HG03442 (cell line): Measurements from ENCODE around the gene BMP8A.
"Not testable (repeated sequence)": the region's sequence is repeated elsewhere in the genome, so short reads cannot be mapped to it uniquely, and the experiment has no call there.

Experiments used
- ATAC-seq: cut with Tn5 transposase; IDR thresholded peaks from one replicate; pipeline ENCODE4 v1.9.1; 2021; ENCODE audit warnings: mild to moderate bottlenecking, moderate library complexity; ENCODE audit not compliant: unreplicated experiment

BMP8A gene

DNA sequence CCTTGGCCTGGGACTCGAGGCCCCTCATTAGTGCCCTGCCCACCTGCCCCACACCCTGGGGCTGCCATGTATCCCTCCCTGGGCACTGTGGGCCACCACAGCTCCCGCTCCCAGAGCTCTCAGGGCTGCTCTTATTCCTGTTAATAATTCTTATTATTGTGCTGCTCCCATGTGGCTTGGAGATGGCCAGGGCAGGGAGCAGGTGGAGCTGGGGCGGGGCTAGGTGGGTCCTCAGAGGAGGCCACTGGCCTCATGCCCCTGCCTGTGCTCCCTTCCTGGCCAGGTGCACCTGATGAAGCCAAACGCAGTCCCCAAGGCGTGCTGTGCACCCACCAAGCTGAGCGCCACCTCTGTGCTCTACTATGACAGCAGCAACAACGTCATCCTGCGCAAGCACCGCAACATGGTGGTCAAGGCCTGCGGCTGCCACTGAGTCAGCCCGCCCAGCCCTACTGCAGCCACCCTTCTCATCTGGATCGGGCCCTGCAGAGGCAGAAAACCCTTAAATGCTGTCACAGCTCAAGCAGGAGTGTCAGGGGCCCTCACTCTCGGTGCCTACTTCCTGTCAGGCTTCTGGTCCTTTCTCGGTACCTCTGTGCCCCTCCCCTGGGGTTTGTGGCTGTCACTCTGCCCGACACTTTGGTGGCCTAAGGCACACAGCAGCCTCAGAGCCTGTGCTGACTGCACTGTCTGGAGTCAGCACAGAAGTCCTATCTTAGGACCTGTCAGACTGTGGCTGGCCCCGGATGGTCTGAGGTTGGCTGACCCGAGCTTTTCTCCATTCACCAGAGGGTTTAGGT, 34.1 kb downstream of the BMP8A start:
- peak; percentile 81 for ATAC-seq

DNA sequence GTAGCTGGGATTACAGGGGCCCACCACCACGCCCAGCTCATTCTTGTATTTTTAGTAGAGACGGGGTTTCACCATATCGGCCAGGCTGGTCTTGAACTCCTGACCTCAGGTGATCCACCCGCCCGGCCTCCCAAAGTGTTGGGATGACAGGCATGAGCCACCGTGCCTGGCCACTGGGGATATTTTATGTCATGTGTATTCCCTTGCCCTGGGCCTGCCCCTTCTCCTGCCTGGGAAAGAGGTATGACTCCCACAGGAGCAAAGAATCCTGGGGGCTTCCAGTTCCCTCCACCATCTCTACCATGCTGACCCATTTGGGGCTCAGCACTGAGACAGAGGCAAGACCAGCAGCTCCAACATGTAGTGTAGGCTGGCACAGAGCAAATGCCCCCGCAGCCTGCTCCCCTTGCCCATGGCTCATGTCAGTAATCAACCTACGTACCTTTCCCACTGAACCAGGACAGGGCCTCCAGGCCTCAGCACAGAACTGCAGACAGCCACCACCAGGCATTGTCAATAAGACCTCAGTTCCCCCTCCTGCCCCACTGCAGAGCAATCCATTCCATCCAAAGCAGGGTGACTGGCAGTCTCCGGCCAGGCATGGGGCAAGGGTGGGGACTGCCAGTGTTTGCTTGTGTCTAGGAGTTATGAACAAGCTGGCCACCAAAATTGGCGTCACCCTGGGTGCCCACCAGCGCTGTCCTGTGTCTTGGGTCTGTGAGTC, 35.2 kb downstream of the BMP8A start:
- no peak for ATAC-seq

DNA sequence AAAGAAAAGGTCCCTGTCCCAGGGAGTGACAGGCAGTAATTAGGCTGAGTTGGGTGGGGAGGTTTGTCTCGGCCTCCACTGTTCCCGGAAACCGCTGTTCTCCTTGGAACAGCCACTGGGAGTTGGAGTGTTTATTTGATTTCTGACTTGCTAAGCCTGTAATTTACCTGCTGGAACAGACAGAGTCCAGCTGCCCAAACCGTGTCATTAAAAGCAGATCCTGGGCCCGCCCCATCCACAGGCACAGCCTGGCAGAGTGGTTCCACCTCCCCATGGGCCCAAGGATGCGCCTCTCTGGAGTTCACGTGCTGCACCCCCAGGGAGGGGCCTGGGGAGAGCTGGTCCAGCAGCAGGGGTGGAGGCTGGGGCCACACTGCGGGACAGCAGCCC, 35.7 kb downstream of the BMP8A start:
- ATAC-seq, result not testable (repeated sequence)

DNA sequence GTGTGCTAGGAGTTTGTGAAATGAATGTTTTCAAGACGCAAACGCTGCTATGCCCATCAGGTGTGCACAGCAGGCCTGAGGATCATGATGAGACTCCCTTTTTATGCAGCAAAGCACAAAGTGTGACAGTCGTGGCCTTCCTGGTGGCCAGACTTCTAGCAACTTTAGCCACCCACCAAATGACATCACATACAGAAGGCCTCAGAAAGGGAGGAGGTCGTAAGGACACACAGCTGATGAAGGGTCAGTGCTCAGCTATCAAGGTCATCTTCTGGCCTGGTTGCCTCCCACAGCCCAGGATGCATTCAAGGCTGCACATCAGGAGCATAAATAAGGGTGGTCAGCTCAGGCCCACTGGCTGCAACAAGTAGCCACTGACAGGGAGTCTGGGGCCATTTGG, 36.6 kb downstream of the BMP8A start:
- no peak for ATAC-seq

DNA sequence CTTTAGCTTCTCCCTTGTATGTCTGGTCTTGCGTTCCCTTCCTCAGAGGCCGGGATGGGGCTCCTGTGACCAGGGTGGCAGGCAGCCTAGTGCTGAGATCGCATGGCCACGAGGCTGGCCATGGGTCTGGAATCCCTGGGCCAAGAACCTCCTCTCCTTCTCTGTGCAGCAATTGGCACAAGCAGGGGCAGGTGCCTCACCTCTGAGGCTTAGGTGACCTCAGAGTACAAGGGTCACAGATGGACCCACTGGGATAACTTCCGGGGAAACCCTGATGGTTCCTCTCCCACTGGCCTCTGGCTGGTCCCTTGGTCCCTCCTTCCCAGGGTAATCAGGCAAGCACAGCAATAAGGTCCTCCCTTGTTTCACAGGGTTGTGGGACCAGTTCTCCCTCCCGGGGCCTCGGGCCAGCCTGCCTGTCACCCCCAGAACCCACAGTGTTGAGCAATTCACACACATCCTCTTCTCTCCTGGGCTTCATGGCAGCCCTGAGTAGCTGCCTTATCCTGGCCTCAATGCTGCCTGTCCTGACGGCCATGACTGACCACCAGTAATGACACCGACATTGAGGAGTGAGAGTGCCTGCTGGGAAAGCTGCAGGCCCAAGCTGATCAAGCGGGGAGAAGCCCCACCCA, 38.6 kb downstream of the BMP8A start:
- no peak for ATAC-seq

DNA sequence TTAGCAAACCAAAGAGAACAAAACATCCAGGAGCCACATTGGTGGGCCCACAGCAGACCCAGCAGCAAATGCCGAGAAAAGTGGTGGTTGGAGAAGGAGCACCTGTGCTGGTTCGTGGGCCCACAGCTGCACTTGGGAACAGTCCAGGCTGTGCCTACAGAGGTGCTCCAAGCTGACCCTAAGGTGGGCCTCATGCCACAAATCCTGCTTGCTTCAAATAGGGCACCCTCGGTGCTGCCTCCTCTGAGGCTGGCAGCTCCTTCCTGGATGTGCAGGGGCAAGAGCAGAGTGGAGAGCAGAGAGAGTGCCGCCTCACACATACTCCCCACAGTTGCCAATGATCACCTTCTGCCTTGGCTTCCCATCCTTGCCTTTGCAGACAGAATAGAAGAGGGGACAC, 40.1 kb downstream of the BMP8A start:
- ATAC-seq, result no peak

DNA sequence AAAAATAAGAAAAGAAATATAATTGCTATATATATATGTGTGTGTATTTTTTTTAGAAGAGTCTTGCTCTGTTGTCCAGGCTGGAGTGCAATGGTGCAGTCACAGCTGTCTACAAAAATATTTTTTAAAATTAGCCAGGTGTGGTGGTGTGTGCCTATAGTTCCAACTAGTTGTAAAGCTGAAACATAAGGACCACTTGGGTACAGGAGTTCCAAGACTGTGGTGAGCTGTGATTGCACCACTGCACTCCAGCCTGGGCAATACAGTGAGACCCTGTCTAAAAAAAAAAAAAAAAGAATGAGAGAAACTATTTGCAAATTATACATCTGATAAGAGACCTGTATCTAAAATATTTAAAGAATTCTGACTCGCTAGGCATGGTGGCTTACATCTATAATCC, 42.0 kb downstream of the BMP8A start:
- ATAC-seq, result no peak

DNA sequence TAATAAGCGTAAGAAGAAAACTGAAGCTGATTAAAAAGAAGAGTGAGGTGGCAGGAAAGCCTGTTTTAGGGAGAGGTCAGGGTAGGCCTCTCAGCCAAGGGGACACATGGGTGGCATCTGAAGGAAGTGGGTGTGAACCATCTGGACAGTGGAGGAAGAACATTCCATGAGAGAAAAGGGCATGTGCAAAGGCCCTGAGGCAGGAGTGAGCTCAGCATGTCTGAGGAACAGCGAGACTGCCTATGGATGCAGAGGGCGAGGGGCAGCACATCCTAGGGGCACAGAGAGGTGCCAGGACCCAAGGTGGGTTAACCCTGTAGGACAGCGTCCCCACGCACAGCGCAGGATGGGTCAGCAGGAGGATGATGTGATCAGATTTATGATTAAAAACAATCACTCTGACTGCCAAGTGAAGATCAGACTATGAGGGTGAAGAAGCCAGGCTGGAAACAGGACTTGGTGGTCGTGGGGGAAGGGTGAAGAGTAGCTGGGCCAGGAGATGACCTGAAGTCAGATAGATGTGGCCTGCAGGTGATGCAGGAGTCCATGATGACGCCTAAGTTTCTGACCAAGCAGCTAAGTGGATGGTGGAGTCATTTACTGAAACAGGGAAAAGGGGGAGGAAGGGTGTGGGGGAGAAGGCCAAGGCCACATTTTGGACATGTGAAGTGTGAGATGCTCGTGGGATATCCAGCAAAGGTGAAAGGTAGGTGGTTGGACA, 47.3 kb downstream of the BMP8A start:
- no peak for ATAC-seq

DNA sequence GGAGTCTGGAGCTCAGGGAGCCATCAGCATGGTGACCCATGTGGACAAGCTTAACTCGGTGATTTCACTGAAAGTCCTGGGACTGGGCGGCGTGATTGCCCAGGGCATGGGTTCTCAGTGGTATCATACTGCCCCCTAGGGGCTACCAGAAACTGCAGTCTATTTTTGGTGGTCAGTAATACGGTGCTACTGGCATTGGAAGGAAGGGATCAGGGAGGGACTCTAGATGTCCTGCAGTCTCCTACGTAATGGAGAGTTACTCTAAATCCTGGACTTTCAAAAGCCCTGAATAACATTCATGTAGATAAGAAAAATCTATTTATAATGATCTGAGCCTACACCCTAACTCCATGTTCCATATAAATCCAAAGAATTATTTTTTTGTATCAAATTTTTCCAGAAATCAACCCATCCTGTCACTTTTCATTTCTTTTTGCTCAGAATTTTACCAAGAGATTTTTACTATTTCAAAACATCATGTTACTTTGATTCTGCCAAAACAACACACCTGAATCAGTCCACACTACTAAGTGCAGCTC, 47.9 kb downstream of the BMP8A start:
- ATAC-seq, result no peak

DNA sequence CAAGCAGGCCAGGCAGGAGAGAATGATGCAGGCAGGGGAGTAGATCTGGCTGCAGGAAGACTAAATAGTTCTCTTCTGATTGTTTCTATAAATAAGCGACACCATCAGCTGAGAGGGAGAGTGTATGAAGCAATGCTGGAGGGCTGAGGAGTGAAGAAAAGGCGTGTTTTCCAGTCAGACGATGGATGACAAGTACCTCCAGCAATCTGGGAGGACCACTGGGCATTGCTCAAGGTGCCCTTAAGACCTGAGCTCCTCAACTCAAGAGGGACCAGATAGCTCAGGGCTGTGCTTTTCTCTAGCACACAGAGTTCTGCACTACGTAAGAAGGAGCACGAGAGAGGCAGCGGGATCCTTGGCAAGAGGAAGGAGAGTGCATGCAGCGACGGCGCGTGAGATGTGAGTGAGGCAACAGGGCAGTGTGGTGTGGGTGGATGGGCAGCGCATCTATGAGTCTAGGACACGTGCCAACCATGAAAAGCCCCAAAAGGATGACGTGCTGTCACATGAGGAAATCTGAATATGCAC, 49.1 kb downstream of the BMP8A start:
- ATAC-seq, result no peak

DNA sequence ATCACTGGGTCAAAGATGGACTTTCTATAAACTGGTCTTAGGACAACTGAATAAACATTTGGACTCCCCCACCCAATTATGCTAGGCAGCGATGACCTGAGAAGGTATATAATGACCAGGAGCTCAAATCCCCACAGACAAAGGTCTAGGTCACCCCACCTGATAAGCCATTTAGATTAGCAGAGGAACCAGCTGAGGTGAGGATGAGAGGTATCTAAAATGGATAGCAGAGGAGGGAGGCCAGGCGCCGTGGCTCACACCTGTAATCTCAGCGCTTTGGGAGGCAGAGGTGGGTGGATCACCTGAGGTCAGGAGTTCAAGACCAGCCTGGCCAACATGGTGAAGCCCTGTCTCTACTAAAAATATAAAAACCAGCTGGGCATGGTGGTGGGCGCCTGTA, 51.5 kb downstream of the BMP8A start:
- no peak for ATAC-seq

DNA sequence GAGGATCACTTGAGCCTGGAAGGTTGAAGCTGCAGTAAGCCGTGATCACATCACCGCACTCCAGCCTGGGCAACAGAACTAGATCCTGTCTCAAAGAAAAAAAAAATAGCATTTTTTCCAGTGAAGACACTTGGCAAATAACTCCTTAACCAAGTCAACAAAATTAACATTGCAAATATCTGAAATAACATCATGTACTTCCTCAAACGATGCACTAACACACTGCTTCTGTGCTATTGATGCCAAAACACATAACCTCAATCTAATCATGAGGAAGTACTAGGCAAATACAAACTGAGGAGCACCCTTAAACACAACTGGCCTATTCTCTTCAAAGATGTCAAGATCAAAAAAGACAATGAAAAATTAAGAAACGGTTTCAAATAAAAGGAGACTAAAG, 52.9 kb downstream of the BMP8A start:
- no peak for ATAC-seq

DNA sequence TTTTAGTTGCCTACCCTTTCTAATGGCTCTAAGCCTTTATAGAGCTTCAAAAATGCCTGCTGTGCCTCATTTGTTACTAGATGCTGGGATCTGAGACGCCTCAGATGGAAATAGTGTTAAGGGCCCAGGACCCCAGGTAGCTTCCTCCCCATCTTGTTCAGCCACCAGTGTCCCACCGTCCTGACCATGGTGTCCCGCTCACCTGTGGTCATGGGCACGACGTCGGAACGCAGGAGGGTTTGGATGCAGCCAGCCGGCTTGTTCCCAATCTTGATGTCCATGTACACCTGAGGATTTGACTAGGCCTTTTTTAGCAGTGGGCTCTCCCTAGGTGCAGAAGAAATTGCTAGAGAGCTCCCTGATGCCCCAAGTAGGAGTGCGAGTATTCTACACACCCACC, 54.1 kb downstream of the BMP8A start:
- no peak for ATAC-seq

DNA sequence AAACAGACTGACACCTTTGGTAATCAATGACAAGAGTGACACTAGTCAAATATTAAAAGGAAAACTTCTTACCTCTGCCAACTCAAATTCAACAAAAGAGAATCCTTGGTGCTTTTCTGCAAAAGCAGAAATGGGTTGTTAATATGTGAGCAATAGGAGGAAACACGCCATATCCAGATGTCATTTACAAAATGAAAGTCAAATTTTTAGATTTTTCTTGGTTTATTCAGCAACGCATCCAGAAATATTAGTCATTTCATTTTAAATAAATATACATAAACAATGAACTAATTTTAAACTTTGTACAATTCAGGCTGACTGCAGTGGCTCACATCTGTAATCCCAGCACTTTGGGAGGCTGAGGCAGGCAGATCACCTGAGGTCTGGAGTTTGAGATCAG, 62.8 kb downstream of the BMP8A start:
- ATAC-seq, result no peak

DNA sequence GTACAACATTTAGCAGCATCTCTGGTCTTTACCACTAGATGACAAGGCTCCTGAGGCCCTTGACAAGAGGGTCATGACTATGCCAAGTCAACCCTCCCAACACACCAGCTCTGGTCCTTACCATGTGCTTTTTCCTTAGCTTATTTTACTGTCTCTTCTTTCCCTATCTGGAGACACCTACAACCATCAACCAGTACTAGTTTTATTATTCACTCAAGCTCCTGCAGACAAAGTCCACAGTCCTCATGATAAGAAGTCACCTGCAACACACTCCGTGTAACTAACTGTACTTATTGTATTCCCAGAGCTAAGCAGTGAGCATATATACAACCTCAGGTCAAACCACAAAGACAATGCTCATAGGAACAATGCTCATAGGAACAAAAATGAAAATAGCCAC, 69.8 kb downstream of the BMP8A start:
- no peak for ATAC-seq

DNA sequence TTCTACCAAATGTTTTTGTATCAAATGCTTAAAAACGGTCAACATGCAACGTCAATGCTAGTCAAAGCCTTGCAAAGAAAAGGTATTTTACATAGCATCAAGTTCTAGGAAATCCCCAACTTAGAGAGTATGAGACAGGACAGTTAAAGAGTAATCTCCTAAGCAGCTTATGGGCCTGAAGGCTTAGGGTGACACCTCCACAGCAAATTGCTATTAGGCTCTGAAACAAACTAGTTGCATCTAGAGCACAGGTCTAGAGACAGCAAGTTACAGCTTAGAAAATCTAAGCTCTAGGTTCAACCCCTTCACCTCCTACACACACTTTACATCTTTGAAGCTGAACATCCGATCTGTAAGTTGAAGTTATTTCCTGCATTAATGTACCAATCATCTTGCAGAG, 71.5 kb downstream of the BMP8A start:
- no peak for ATAC-seq

DNA sequence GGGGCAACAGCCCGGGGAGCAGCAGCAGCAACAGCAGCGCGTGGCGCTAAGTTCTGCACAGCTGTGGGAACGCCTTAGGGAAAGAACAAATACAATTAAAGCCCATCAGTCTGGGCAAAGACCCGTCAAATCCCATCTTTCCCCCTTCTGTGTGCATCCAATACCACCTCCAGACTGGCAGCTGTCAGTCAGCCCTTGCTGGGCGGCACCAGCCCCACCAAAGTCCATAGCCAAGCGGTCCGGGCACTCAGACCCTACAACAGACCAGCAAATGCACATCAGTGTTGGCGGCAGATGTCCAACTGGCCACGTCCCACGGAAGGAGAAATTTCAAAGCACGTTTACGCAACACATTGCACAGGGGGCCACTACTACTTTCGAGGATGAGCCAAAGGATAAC, 72.2 kb downstream of the BMP8A start:
- no peak for ATAC-seq

DNA sequence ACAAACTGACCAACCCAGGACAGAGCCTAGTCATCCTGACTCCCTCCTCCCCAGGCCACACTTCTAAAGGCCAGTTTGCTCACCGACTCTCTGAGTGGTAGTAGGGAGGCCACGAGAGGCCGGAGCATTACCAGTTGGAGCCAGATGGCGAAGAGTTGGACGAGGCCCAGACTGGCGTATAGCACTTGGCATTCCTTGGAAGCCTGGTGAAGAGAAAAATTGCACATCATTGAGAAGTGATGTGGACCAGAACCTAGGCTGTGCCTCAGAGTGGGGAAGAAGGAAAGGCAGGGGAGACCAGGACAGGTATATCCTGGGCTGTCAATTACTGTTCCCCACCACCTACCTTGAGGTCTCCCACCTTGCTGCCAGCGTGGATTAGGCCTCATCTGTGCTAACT, 72.9 kb downstream of the BMP8A start:
- ATAC-seq, result no peak

DNA sequence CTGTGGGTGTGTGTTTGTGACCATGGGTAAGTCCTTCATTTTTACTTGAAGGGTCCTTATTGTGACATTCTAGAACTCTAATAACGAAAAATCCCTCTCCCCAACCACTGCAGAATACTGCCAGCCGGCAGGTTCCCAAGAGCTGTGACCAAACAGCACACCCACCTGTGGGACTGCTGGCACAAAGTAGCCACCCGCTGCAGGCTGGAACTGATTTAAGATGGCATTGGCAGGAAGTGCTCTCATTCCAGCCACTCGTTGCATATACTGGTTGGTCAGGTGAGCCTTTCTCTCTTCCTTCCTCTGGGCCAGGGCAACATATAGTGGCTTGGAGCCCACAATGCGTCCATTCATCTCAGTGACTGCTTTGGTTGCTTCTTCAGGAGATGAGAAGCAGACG, 73.5 kb downstream of the BMP8A start:
- no peak for ATAC-seq

DNA sequence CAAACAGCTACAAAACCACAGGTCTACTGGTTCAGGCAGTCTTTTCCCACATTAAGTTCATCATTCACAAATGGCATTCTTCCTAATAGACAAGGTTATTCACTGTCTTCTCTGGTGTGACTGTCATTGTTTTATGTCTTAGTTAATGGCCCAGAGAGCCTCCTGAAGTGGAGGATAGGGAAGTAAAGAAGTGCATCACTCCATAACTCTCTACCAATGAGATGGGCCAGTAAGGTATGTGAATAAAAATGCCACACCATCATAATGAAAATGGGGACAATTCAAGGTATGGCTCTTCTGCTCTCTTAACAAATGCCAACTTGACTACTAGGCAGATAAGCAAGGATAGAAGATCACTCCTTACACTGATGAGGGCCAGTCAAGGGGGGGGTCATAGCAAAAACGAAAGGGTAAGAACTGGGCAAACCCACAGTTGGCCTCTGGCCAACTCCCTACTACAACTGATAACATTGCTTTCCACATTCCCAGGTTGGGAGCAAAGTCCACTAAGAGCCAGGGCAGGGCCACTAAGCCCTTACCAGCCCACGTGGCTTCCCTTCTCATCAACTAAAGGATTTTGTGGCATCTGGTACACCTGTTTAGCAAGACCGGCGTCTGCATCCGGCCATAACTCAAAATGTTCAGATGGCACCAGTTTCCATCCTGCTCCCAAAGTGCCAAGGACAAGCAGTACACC, 75.2 kb downstream of the BMP8A start:
- ATAC-seq, result no peak
